A549 (cell line): ENCODE measurements around the gene TBX20. TPM values are rescaled to one million over a fixed set of nuclear protein-coding genes. Genes with fewer than 3 reads are reported as not detected.

Experiments used
- ATAC-seq, 2 experiments: fragments of 200-7000 bp in 1 of 2; fragments of >200 bp in 1 of 2; cut with Nextera tagmentation in 1 of 2; cut with Tn5 transposase in 1 of 2; 3 replicates each; pipeline versions ENCODE4 v1.8.0 to v1.9.1; 2018 to 2020; ENCODE audit warnings: mild to moderate bottlenecking in 1 of 2, moderate library complexity in 1 of 2
- CTCF ChIA-PET: fragments of 300-600 bp; sonication (Branson Sonifier 250); formaldehyde crosslinking; extraction: SDS; loops from one replicate; lab custom pipeline; 2021; ENCODE audit warnings: antibody characterized with exemption, inconsistent platforms; lab: Yijun Ruan, JAX
- POLR2A ChIA-PET: fragments of 350-600 bp; formaldehyde crosslinking; extraction: SDS; loops from one replicate; lab custom pipeline; 2021; ENCODE audit warnings: antibody characterized with exemption, inconsistent platforms; lab: Yijun Ruan, JAX
- DNase-seq, 2 experiments: peaks; one replicate each; pipeline versions ENCODE4 v3.0.0 to v3.0.0-alpha.2; 2011 to 2016; ENCODE audit warnings: low read depth in 1 of 2, low spot score in 1 of 2
- FAIRE-seq: peaks from 2 replicates; lab custom pipeline; 2011; peaks lifted over from hg19 to GRCh38; lab: Jason Lieb, UNC
- H3K27ac ChIP-seq, 2 experiments: fragments of >200 bp; sonication (Bioruptor Twin); formaldehyde crosslinking; 3 replicates each; pipeline ENCODE4 v1.5.1; 2016 to 2017
- H3K4me1 ChIP-seq: fragments of >200 bp; sonication (Bioruptor Twin); formaldehyde crosslinking; 3 replicates; pipeline ENCODE4 v1.6.1; 2016
- H3K4me2 ChIP-seq: fragments of >200 bp; sonication (Bioruptor Twin); formaldehyde crosslinking; 3 replicates; pipeline ENCODE4 v1.6.1; 2016
- H3K4me3 ChIP-seq: fragments of >200 bp; sonication (Bioruptor Twin); formaldehyde crosslinking; 3 replicates; pipeline ENCODE4 v1.5.1; 2016
- H3K9me3 ChIP-seq: fragments of >200 bp; sonication (Bioruptor Twin); formaldehyde crosslinking; 3 replicates; pipeline ENCODE4 v1.6.1; 2016
- CBX2 ChIP-seq: fragments of 200-600 bp; sonication (generic); IDR thresholded peaks from 2 replicates; pipeline ENCODE4 v1.6.1; 2016; ENCODE audit warnings: low read depth, mild to moderate bottlenecking, borderline replicate concordance
- CBX8 ChIP-seq: fragments of 200-600 bp; sonication (generic); IDR thresholded peaks from 2 replicates; pipeline ENCODE4 v1.6.1; 2016
- EHMT2 ChIP-seq: fragments of 200-600 bp; sonication (generic); IDR thresholded peaks from 2 replicates; pipeline ENCODE4 v1.6.1; 2016; ENCODE audit warnings: antibody characterized with exemption, low read depth, mild to moderate bottlenecking, moderate library complexity
- EP300 ChIP-seq, 2 experiments: fragments of >200 bp; sonication (Bioruptor Twin); formaldehyde crosslinking; IDR thresholded peaks; 2 replicates in 1 of 2; 3 replicates in 1 of 2; pipeline ENCODE4 v1.6.1; 2016 to 2017
- ESRRA ChIP-seq: fragments of 150-350 bp; IDR thresholded peaks from 2 replicates; pipeline ENCODE4 v1.6.1; 2014; ENCODE audit warnings: mild to moderate bottlenecking, low read length, borderline replicate concordance
- FOSL2 ChIP-seq, 2 experiments: fragments of 450-650 bp in 1 of 2; fragments of >200 bp in 1 of 2; sonication (Bioruptor Twin) in 1 of 2; formaldehyde crosslinking; IDR thresholded peaks; 2 replicates each; pipeline versions ENCODE4 v1.5.0 to v1.6.1; 2016 to 2020; ENCODE audit warnings: mild to moderate bottlenecking in 1 of 2, moderate library complexity in 1 of 2
- GATA3 ChIP-seq: IDR thresholded peaks from 2 replicates; pipeline ENCODE4 v1.6.1; 2012; ENCODE audit warnings: borderline replicate concordance
- HEYL ChIP-seq: fragments of 250-450 bp; sonication (Bioruptor Pico); IDR thresholded peaks from 2 replicates; pipeline ENCODE4 v1.8.0; 2021; ENCODE audit warnings: mild to moderate bottlenecking, moderate library complexity
- HOXB13 ChIP-seq: fragments of 250-450 bp; sonication (Bioruptor Pico); IDR thresholded peaks from 2 replicates; pipeline ENCODE4 v1.5.0; 2020; ENCODE audit warnings: low read depth, mild to moderate bottlenecking, moderate library complexity
- KDM1A ChIP-seq: fragments of 200-600 bp; sonication (generic); IDR thresholded peaks from 2 replicates; pipeline ENCODE4 v1.6.1; 2016; ENCODE audit warnings: low read depth, mild to moderate bottlenecking
- MAFK ChIP-seq: fragments of 450-650 bp; IDR thresholded peaks from 2 replicates; pipeline ENCODE4 v1.6.1; 2014; ENCODE audit not compliant: partially characterized antibody
- MAZ ChIP-seq: fragments of 150-350 bp; IDR thresholded peaks from 2 replicates; pipeline ENCODE4 v1.6.1; 2014; ENCODE audit warnings: antibody characterized with exemption, low read depth, low read length, borderline replicate concordance
- MYC ChIP-seq: IDR thresholded peaks from 2 replicates; pipeline ENCODE4 v1.6.1; 2012; ENCODE audit warnings: mild to moderate bottlenecking, inconsistent platforms, low read length, improper control_type of control experiment, borderline replicate concordance
- POLR2A ChIP-seq: IDR thresholded peaks from 2 replicates; pipeline ENCODE4 v1.6.1; 2012; ENCODE audit warnings: mild to moderate bottlenecking, low read length
- POLR2AphosphoS2 ChIP-seq: conservative IDR thresholded peaks from 2 replicates; pipeline ENCODE4 v1.6.1; 2012; ENCODE audit warnings: low read length, improper control_type of control experiment, inconsistent platforms
- RAD21 ChIP-seq, 2 experiments: fragments of >200 bp in 1 of 2; sonication (Bioruptor Twin) in 1 of 2; formaldehyde crosslinking in 1 of 2; IDR thresholded peaks in 1 of 2; conservative IDR thresholded peaks in 1 of 2; 2 replicates in 1 of 2; 3 replicates in 1 of 2; pipeline ENCODE4 v1.6.1; 2012 to 2018; ENCODE audit warnings: inconsistent platforms in 1 of 2
- RFX5 ChIP-seq: fragments of 450-650 bp; IDR thresholded peaks from 2 replicates; pipeline ENCODE4 v1.7.1; 2014; ENCODE audit warnings: antibody characterized with exemption, mild to moderate bottlenecking, moderate library complexity
- SREBF2 ChIP-seq: fragments of 450-650 bp; IDR thresholded peaks from 2 replicates; pipeline ENCODE4 v1.6.1; 2014; ENCODE audit warnings: mild to moderate bottlenecking, moderate library complexity
- TP53 ChIP-seq: fragments of 250-450 bp; sonication (Bioruptor Pico); IDR thresholded peaks from 2 replicates; pipeline ENCODE4 v1.5.0; 2021; ENCODE audit warnings: mild to moderate bottlenecking, moderate library complexity
- WGBS: methylation state at CpG from one replicate; pipeline ENCODE4 v1.1.6; 2017; ENCODE audit errors: missing lambda C conversion rate; 5-methylcytosine and 5-hydroxymethylcytosine counted together
- polyA plus RNA-seq, 4 experiments: library from polyadenylated mRNA; depleted of rRNA in 3 of 4; stranded (reverse); fragments of >200 nt; fragmentation: RNase III in 1 of 4; extraction: RNeasy Plus Mini Kit Qiagen cat#74134 plus additional on column Dnase treatment in 1 of 4; gene quantifications; 2 replicates in 3 of 4; 3 replicates in 1 of 4; pipeline ENCODE4 v1.2.3, GENCODE V29; 2011 to 2017
- TF ChIP-seq, protein P1 (sequence below): IDR thresholded peaks from 2 replicates; pipeline ENCODE4 v1.6.1; 2012
- TF ChIP-seq, protein P2 (sequence below): fragments of 250-450 bp; sonication (Bioruptor Pico); IDR thresholded peaks from 2 replicates; pipeline ENCODE4 v1.5.0; 2021; ENCODE audit warnings: mild to moderate bottlenecking, moderate library complexity, borderline replicate concordance
- TF ChIP-seq, protein P3 (sequence below): fragments of >200 bp; sonication (Bioruptor Twin); formaldehyde crosslinking; IDR thresholded peaks from 3 replicates; pipeline ENCODE4 v1.5.1; 2016
- TF ChIP-seq, protein P4 (sequence below): fragments of 200-600 bp; sonication (generic); IDR thresholded peaks from 2 replicates; pipeline ENCODE4 v1.6.1; 2016; ENCODE audit warnings: antibody characterized with exemption, mild to moderate bottlenecking, moderate library complexity

The TBX20 gene
- polyA plus RNA-seq, 2 of the 4 experiments (the other 2 are of a cell fraction), result 1.3 to 1.6 TPM

DNA sequence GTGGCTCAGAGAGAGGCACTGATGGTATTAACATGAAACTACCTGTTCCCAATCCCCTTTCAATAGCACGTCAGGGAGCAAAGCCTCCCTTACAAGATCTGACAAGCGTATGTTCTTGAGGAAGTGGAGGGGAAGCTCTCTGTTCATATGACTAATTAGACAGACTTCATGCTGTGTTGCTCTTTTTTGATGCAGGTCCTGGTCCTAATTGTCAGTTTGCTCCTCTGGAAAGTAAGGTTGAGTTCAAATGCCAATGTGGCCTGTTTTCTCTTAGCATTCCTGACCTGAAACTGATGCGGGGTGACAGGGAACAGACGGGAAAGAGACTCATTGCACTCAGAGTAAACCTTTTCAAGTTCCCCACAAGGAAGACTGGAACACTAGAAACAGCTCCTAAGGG, 27.0 kb upstream of the TBX20 start:
- Histone ChIP-seq H3K4me2 (no peak overlapping the region), H3K27ac (no peak overlapping the region), H3K4me1 (no peaks in the 10 kb centered on the region), H3K4me3 (no peak overlapping the region), H3K9me3 (no peaks in the 10 kb centered on the region)
- no peak for TF ChIP-seq POLR2AphosphoS2
- TF ChIP-seq MYC, result no peak
- TF ChIP-seq EP300 (IDR thresholded peaks at IDR 0.05), result no peak
- TF ChIP-seq CBX2, result no peak
- no peak for TF ChIP-seq HOXB13 (CRISPR knock-in tag)
- TF ChIP-seq HEYL, result no peak
- TF ChIP-seq, protein P1, sequence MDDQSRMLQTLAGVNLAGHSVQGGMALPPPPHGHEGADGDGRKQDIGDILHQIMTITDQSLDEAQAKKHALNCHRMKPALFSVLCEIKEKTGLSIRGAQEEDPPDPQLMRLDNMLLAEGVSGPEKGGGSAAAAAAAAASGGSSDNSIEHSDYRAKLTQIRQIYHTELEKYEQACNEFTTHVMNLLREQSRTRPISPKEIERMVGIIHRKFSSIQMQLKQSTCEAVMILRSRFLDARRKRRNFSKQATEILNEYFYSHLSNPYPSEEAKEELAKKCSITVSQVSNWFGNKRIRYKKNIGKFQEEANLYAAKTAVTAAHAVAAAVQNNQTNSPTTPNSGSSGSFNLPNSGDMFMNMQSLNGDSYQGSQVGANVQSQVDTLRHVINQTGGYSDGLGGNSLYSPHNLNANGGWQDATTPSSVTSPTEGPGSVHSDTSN, result no peak
- TF ChIP-seq RFX5, result no peak
- TF ChIP-seq, protein P2, sequence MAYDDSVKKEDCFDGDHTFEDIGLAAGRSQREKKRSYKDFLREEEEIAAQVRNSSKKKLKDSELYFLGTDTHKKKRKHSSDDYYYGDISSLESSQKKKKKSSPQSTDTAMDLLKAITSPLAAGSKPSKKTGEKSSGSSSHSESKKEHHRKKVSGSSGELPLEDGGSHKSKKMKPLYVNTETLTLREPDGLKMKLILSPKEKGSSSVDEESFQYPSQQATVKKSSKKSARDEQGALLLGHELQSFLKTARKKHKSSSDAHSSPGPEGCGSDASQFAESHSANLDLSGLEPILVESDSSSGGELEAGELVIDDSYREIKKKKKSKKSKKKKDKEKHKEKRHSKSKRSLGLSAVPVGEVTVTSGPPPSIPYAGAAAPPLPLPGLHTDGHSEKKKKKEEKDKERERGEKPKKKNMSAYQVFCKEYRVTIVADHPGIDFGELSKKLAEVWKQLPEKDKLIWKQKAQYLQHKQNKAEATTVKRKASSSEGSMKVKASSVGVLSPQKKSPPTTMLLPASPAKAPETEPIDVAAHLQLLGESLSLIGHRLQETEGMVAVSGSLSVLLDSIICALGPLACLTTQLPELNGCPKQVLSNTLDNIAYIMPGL (CRISPR knock-in tag), result no peak
- TF ChIP-seq MAZ, result no peak
- no peak for TF ChIP-seq KDM1A
- no peak for TF ChIP-seq GATA3
- ChIA-PET POLR2A (no interaction called here), CTCF (interaction anchor here (0.6 kb wide), 1 partner anchor 82 kb away, joined by 3 read pairs; no protein-coding TSS in a partner anchor)
- FAIRE-seq, result no peak
- no peak for DNase-seq
- 22% methylated on average over 4 of the region's 4 CpGs for WGBS
- no peak for ATAC-seq

DNA sequence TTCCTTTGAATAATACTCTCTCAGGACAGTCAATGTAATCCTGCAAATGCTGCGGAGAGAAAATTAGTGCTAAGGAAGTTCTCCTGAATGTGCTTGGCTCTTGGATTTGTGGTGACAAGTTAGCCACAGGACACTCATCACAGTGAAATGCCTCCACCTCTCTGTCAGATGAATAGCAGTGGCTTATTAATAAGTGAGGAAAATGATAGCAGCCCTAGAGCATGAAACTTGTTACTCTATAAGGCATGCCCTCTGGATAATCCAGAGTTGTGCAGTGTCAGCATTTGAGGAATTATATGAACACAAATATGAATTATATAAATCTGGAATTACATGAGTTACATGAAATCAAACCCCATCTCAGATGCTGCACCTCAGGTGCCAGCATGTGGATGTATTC, 23.5 kb upstream of the TBX20 start:
- DNase-seq, result no peak
- no peak for FAIRE-seq
- H3K9me3 ChIP-seq, result no peaks in the 10 kb centered on the region
- H3K4me3 ChIP-seq, result no peak overlapping the region
- no peak for ATAC-seq
- no peaks in the 10 kb centered on the region for H3K4me1 ChIP-seq
- 62% methylated on average over 1 of the region's 1 CpG for WGBS
- H3K27ac ChIP-seq, result no peak overlapping the region
- ChIA-PET CTCF (no interaction called here), POLR2A (no interaction called here)
- TF ChIP-seq MAFK (peak; percentile 70), MYC (no peak)
- H3K4me2 ChIP-seq, result no peak overlapping the region

DNA sequence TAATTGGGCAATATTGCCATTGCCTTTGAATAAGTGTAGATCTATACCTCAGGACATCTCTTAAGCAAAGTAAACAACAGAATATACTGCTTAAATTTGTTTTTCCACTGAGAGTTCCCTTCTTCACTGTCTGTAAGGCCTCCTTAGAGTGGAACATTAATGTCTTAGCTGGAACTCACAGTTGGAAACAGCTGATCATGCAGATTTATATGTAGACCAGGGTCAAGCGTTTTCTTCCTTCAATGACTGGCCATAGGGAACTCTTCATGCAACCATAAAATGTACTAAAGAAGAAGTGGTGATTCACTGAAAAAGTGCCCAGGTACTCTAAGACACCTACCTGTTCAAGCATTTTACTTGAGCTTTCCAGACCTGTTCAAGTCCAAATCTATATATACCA, 18.3 kb upstream of the TBX20 start:
- no peak for ATAC-seq
- Histone ChIP-seq H3K4me2 (no peak overlapping the region), H3K9me3 (no peaks in the 10 kb centered on the region), H3K4me1 (no peaks in the 10 kb centered on the region), H3K27ac (no peak overlapping the region), H3K4me3 (no peak overlapping the region)
- no peak for DNase-seq
- no peak for FAIRE-seq
- ChIA-PET POLR2A (no interaction called here), CTCF (no interaction called here)
- no peak for TF ChIP-seq EP300 (IDR thresholded peaks at IDR 0.05)
- peak; percentile 78 for TF ChIP-seq MAFK
- TF ChIP-seq RAD21 (conservative IDR thresholded peaks at IDR 0.05 in 1 of 2, IDR thresholded peaks at IDR 0.05 in 1 of 2), result no peak
- 0% methylated on average over 1 of the region's 1 CpG for WGBS

DNA sequence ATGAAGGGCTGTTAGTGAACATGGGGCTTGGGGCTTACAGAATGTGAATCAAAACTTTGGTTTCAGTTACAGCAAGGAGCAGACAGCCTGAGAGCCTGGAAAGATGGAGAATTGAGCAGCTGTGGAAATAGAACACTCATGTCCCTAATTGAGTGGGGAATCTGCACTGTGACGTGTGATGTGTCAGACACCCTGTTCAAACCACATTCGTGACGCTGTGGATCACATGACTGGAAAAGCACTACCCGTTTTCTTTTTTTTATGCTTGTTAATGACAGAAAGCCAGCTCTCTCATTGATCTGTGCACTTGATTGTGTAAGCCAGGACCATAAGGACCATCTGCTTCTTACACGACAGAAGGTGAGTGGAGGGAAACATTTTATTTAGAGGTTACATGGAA, 15.1 kb upstream of the TBX20 start:
- POLR2A ChIA-PET, result no interaction called here
- Histone ChIP-seq H3K4me2 (no peak overlapping the region), H3K9me3 (no peaks in the 10 kb centered on the region), H3K27ac (no peak overlapping the region), H3K4me3 (no peak overlapping the region), H3K4me1 (no peaks in the 10 kb centered on the region)
- CTCF ChIA-PET, result no interaction called here
- ATAC-seq, result no peak
- no peak for FAIRE-seq
- no peak for DNase-seq
- WGBS, result 22% methylated on average over 5 of the region's 5 CpGs
- TF ChIP-seq EP300 (IDR thresholded peaks at IDR 0.05), result no peak
- TF ChIP-seq, protein P3, sequence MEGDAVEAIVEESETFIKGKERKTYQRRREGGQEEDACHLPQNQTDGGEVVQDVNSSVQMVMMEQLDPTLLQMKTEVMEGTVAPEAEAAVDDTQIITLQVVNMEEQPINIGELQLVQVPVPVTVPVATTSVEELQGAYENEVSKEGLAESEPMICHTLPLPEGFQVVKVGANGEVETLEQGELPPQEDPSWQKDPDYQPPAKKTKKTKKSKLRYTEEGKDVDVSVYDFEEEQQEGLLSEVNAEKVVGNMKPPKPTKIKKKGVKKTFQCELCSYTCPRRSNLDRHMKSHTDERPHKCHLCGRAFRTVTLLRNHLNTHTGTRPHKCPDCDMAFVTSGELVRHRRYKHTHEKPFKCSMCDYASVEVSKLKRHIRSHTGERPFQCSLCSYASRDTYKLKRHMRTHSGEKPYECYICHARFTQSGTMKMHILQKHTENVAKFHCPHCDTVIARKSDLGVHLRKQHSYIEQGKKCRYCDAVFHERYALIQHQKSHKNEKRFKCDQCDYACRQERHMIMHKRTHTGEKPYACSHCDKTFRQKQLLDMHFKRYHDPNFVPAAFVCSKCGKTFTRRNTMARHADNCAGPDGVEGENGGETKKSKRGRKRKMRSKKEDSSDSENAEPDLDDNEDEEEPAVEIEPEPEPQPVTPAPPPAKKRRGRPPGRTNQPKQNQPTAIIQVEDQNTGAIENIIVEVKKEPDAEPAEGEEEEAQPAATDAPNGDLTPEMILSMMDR, result no peak
- TF ChIP-seq POLR2A, result no peak
- no peak for TF ChIP-seq MYC
- TF ChIP-seq CBX8, result no peak
- no peak for TF ChIP-seq MAZ
- no peak for TF ChIP-seq TP53 (CRISPR knock-in tag)
- TF ChIP-seq, protein P4, sequence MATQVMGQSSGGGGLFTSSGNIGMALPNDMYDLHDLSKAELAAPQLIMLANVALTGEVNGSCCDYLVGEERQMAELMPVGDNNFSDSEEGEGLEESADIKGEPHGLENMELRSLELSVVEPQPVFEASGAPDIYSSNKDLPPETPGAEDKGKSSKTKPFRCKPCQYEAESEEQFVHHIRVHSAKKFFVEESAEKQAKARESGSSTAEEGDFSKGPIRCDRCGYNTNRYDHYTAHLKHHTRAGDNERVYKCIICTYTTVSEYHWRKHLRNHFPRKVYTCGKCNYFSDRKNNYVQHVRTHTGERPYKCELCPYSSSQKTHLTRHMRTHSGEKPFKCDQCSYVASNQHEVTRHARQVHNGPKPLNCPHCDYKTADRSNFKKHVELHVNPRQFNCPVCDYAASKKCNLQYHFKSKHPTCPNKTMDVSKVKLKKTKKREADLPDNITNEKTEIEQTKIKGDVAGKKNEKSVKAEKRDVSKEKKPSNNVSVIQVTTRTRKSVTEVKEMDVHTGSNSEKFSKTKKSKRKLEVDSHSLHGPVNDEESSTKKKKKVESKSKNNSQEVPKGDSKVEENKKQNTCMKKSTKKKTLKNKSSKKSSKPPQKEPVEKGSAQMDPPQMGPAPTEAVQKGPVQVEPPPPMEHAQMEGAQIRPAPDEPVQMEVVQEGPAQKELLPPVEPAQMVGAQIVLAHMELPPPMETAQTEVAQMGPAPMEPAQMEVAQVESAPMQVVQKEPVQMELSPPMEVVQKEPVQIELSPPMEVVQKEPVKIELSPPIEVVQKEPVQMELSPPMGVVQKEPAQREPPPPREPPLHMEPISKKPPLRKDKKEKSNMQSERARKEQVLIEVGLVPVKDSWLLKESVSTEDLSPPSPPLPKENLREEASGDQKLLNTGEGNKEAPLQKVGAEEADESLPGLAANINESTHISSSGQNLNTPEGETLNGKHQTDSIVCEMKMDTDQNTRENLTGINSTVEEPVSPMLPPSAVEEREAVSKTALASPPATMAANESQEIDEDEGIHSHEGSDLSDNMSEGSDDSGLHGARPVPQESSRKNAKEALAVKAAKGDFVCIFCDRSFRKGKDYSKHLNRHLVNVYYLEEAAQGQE, result no peak
- TF ChIP-seq ESRRA, result no peak
- TF ChIP-seq EHMT2, result no peak
- no peak for TF ChIP-seq RAD21 (conservative IDR thresholded peaks at IDR 0.05 in 1 of 2, IDR thresholded peaks at IDR 0.05 in 1 of 2)
- TF ChIP-seq SREBF2, result no peak
- TF ChIP-seq FOSL2 (IDR thresholded peaks at IDR 0.05), result no peak
- TF ChIP-seq FOSL2 (CRISPR knock-in tag; IDR thresholded peaks at IDR 0.05), result no peak
